Calu3 (cell line): Measurements from ENCODE around the gene ACOT11. TPM values are rescaled to one million over a fixed set of nuclear protein-coding genes. Genes with fewer than 3 reads are reported as not detected.

Experiments used
- BruUV-seq: library from RNA; stranded (reverse); fragments of 400-500 nt; replicated peaks from 2 replicates; lab custom pipeline; 2021; lab: Mats Ljungman, UMichigan
- CTCF ChIA-PET: fragments of 300-600 bp; sonication (Branson Sonifier 250); formaldehyde crosslinking; loops from one replicate; lab custom pipeline; 2022; ENCODE audit warnings: antibody characterized with exemption; lab: Charles Lee
- DNase-seq: peaks from one replicate; pipeline ENCODE4 v3.0.0; 2022
- H3K27ac Mint-ChIP-seq: one replicate; pipeline ENCODE4 v1.8.0; 2022; ENCODE audit warnings: mixed read lengths; ENCODE audit not compliant: unreplicated experiment
- H3K27me3 Mint-ChIP-seq: one replicate; pipeline ENCODE4 v1.8.0; 2022; ENCODE audit warnings: mixed read lengths; ENCODE audit not compliant: unreplicated experiment
- H3K36me3 Mint-ChIP-seq: one replicate; pipeline ENCODE4 v1.8.0; 2022; ENCODE audit warnings: mild to moderate bottlenecking, moderate library complexity, mixed read lengths; ENCODE audit not compliant: insufficient read depth, unreplicated experiment
- H3K4me1 Mint-ChIP-seq: one replicate; pipeline ENCODE4 v1.8.0; 2022; ENCODE audit warnings: mild to moderate bottlenecking, low read depth, mixed read lengths; ENCODE audit not compliant: unreplicated experiment
- H3K4me3 Mint-ChIP-seq: one replicate; pipeline ENCODE4 v1.8.0; 2022; ENCODE audit warnings: mild to moderate bottlenecking, low read depth, moderate library complexity, mixed read lengths; ENCODE audit not compliant: unreplicated experiment
- H3K9me3 Mint-ChIP-seq: one replicate; pipeline ENCODE4 v1.8.0; 2022; ENCODE audit warnings: low read depth, mixed read lengths; ENCODE audit not compliant: unreplicated experiment
- CTCF ChIP-seq: fragments of 200-600 bp; IDR thresholded peaks from one replicate; pipeline ENCODE4 v1.8.0; 2022; ENCODE audit warnings: antibody characterized with exemption; ENCODE audit not compliant: unreplicated experiment
- intact Hi-C: fragments of 100-400 bp; cut with micrococcal nuclease; formaldehyde crosslinking; loops from one replicate; pipeline ENCODE4 v1.10.0; 2022; ENCODE audit not compliant: unreplicated experiment
- total RNA-seq: library from RNA; stranded (reverse); gene quantifications from 2 replicates; pipeline ENCODE4 v1.2.3, GENCODE V29; 2022

The ACOT11 gene
- total RNA-seq, 1 experiment from 2014 or later: 10.4 TPM

- no peak overlapping the region for H3K4me3 Mint-ChIP-seq
- no peak for TF ChIP-seq CTCF
- H3K27me3 Mint-ChIP-seq: peaks cover 28% of the 10 kb centered on the region
- H3K9me3 Mint-ChIP-seq: no peaks in the 10 kb centered on the region
- BruUV-seq: no TSS peak
- H3K27ac Mint-ChIP-seq: no peak overlapping the region
- CTCF ChIA-PET: interaction anchor here (0.6 kb wide), 1 partner anchor 1042 kb away, joined by 5 read pairs; no protein-coding TSS in a partner anchor
- no peak for DNase-seq
- H3K36me3 Mint-ChIP-seq: no peaks in the 10 kb centered on the region
- intact Hi-C loops: no loop called here
- peaks cover 13% of the 10 kb centered on the region for H3K4me1 Mint-ChIP-seq
These were observed 101.3 kb downstream of the ACOT11 start for GRCh38 chr1:54649130-54649898.

GRCh38 chr1:54649921-54650320, 101.9 kb downstream of the ACOT11 start:
- CTCF ChIA-PET: no interaction called here
- intact Hi-C loops: no loop called here
- H3K27ac Mint-ChIP-seq: no peak overlapping the region
- peaks cover 28% of the 10 kb centered on the region for H3K27me3 Mint-ChIP-seq
- no TSS peak for BruUV-seq
- DNase-seq: no peak
- TF ChIP-seq CTCF: no peak
- peaks cover 13% of the 10 kb centered on the region for H3K4me1 Mint-ChIP-seq
- no peak overlapping the region for H3K4me3 Mint-ChIP-seq
- no peaks in the 10 kb centered on the region for H3K9me3 Mint-ChIP-seq
- no peaks in the 10 kb centered on the region for H3K36me3 Mint-ChIP-seq

- Mint-ChIP-seq H3K9me3 (no peaks in the 10 kb centered on the region), H3K4me1 (peaks cover 13% of the 10 kb centered on the region), H3K27ac (no peak overlapping the region), H3K36me3 (no peaks in the 10 kb centered on the region), H3K27me3 (peaks cover 28% of the 10 kb centered on the region), H3K4me3 (no peak overlapping the region)
- intact Hi-C loops: no loop called here
- BruUV-seq: no TSS peak
- CTCF ChIA-PET: interaction anchor here (0.6 kb wide), 1 partner anchor 73 kb away, joined by 3 read pairs; no protein-coding TSS in a partner anchor
- TF ChIP-seq CTCF: no peak
- DNase-seq: no peak
These were observed 102.4 kb downstream of the ACOT11 start for GRCh38 chr1:54650417-54650816.

- intact Hi-C loops: no loop called here
- Mint-ChIP-seq H3K27ac (no peak overlapping the region), H3K4me1 (peaks cover 13% of the 10 kb centered on the region), H3K36me3 (no peaks in the 10 kb centered on the region), H3K27me3 (peaks cover 28% of the 10 kb centered on the region), H3K4me3 (no peak overlapping the region), H3K9me3 (no peaks in the 10 kb centered on the region)
- no peak for TF ChIP-seq CTCF
- CTCF ChIA-PET: no interaction called here
- no peak for DNase-seq
- BruUV-seq: no TSS peak
These were observed 103.6 kb downstream of the ACOT11 start for GRCh38 chr1:54651608-54652007.
